NCI-H128 (cell line): ENCODE data around the gene NR0B1.

Source experiments
- DNase-seq: peaks from one replicate; lab custom pipeline; 2025; ENCODE audit not compliant: unreplicated experiment; lab: John Stamatoyannopoulos, UW

The NR0B1 gene

DNA sequence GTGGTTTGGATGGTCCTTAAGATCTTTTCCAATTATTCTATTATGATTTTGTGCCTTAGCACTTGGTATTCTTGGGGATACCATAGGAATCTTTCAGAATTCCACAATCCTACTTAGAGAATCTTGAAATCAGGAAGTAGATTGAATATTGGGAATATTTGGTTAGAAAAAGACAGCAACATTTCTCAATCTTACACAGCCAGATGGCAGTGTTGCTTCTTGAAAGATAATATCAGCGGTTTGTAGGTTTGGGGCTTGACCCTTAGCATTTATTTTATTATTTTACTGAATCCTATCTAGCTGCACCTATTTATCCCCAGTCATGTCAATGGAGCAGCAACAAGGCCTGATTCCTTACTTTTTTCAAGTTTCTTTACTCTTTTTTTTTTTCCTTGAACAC is 33.7 kb downstream of the NR0B1 start:
- DNase-seq: no peak

DNA sequence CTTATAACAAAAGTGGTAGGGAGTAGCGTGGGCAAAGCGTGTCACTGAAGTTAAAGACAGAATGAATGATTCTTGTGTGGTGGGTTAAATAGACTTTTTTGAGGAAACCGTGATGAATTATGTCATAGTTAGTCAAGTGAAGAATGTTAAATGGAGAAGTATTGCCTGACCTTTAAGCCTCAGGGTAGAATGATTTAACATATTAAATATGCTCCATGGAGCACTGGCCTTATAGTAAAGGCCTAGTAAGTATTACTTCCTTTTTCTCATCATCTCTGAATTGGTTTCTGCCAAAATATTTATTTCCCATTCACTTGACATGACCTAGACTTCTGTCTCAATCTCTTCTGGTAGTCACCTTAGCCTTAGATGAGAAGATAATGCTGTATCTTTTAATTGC is 38.6 kb downstream of the NR0B1 start:
- DNase-seq: no peak

DNA sequence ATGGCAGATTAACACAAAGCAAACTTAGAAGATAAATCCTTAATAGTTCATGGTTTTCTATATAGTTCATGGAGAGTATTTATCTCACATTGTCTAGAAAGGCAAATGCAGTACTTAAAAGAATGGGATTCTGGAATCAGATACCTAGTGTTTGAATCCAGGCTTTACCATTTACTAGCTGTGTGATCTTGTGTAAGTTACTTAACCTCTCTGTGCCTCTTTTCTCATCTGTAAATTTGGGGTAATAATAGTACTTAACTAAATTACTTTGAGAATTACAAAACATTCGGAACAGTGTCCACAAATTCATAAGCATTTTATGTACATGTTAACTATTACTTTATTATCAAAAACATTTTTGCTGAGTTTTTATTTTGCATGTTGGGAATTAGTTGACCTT is 46.4 kb downstream of the NR0B1 start:
- DNase-seq: no peak

DNA sequence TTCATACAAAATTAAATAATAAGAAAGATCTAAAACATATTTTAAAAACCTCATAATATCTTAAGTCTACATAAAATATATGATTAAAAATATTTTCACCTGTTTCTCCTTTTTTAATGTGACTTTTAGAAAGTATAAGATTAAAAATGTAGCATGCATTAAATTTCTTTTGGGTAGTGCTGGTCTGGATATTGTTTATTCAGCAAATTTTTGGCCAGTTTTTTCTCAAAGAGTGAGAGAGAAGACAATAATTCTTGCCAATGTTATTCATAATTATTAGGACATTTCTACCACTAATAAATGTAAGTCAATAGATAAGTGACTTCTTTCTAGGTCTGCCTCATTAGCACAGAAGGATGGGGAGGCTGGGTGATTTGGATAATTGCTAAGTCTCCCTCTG is 48.2 kb downstream of the NR0B1 start:
- no peak for DNase-seq

DNA sequence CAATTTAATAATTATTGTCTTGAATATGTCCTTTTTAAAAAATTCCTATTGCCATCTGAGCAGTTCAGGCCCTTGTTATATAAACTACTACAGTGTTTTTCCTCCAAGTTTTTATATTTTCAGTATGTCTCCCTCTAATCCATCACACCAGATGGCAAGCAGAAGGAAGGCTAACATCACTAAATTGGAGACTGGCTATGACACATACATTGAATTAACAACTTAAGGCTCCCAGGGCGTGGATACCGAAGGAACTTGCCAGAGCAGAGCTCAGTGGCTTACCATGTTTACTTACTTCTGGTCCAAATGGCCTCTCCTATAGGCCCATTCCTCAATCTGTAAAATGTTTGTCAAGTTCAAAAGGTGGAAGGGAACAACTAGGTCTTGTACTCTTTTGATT is 49.3 kb downstream of the NR0B1 start:
- DNase-seq: no peak
